Left lobe of liver (tissue), 2 donors: ENCODE results near the gene SRP72. TPM values are rescaled to one million over a fixed set of nuclear protein-coding genes. Genes with fewer than 3 reads are reported as not detected.

Experiments used
- ATAC-seq: fragments of 200-7000 bp; cut with Tn5 transposase; one replicate; pipeline ENCODE4 v1.9.1; 2020; ENCODE audit warnings: mild to moderate bottlenecking, moderate library complexity
- DNase-seq: peaks from one replicate; pipeline ENCODE4 v3.0.0-alpha.2; 2020; ENCODE audit warnings: low spot score
- total RNA-seq: library from RNA; stranded (reverse); gene quantifications from one replicate; pipeline ENCODE4 v1.2.1, GENCODE V29; 2021
- donor health status: DM: no; HTN: no; CAD: no; lungs with moderate emphysema.
- donor health status: DM: no; HTN: yes; CAD: no.

The SRP72 gene
- total RNA-seq, 1 donor from 2014 or later = 40.1 TPM

DNA sequence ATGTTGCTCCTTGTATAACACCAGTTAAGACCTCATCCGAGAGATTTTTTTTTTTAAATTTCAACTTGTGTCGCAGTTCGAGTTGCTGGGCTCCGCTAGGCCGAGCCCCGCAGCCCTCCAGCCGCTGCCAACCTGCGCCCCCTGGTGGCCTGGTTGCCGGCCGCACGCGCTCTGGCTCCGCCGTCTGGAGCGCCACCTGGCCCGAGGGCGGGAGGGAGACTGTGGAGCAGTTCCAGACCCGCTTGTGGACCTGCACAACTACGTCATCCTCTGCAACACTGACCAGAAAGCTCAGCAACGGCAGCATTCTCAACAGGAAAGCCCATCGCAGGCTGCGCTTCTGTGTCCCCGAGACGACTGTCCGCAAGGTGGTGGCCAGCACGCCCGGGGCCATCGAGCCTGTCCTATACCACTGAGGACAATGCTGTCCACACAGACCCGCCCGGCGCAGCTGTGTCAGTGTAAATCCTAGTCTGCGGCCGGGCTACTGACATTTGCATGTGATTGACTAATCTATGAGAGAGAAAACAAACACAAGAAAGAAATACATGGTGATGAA lies 77.2 kb downstream of the SRP72 start:
- DNase-seq (peak; percentile 89), ATAC-seq (peak; percentile 100)

DNA sequence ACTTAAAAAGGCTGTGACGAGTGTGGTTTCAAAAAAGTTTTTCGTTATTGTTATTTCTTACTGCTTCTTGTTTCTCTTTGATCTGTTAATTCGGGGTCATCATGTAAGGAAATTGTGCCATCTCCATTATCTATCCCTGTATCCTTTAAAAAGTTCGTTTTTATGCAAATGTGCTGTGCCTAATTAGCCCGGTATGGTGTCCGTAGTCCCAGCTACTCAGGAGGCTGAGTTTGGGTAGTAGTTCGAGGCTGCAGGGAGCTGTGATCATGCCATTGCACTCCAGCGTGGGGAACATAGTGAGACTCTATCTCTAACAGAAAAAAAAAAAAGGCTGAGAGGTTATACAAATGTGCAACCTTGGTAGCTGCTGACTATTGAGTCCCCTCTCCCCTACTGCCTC lies 83.2 kb downstream of the SRP72 start:
- DNase-seq = no peak
- no peak for ATAC-seq

DNA sequence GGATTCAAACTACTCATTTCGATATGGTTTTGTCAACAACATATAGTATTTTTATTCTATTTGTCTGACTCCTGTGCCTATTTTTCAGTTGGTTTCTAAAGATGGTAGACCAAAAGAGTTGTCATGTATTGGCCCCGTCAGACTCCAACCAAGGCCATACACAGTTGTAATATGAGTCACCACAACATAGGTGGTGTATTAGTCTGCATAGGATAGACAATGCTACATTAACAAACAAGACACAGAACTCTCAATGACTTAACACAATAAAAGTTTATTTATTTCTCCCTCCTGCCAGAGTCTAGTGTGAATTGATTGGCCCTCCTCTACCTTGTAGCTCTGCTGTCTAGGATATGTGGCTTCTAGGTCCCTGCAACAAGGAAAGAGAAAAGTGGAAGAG lies 84.1 kb downstream of the SRP72 start:
- ATAC-seq (no peak), DNase-seq (no peak)

GRCh38 chr4:56552273-56552672 lies 84.9 kb downstream of the SRP72 start:
- DNase-seq = no peak
- ATAC-seq = no peak

Other genes with a start within 250 kb of the SRP72 start
- gene AASDH, start 80.1 kb upstream of the SRP72 start, total RNA-seq = 5.4 TPM
- gene PPAT, start 32.0 kb upstream of the SRP72 start, total RNA-seq = 4.7 TPM
- 46.4 TPM for gene PAICS, start 31.4 kb upstream of the SRP72 start, total RNA-seq
- gene ARL9, start 38.2 kb downstream of the SRP72 start, total RNA-seq = 0.13 TPM
- gene HOPX, start 213.7 kb downstream of the SRP72 start, total RNA-seq = 0.30 TPM